ENCODE data around the gene AKR1B15. TPM values are rescaled to one million over a fixed set of nuclear protein-coding genes. Genes with fewer than 3 reads are reported as not detected.

AKR1B15 gene
- total and polyA plus RNA-seq, 11 donors: not detected

DNA sequence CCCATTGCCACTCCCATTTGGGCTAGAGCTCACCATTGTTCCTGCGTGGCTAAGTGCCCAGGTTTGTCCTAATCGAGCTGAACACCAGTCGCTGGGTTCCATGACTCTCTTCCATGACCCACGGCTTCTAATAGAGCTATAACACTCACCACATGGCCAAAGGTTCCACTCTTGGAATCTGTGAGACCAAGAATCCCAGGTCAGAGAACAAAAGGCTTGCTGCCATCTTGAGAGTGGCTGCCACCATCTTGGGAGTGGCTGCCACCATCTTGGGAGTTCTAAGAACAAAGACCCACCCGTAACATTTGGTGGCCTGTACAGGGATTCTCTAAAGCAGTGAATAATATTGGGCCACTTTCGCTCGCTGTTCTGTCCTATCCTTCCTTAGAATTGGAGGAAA, 37.0 kb downstream of the AKR1B15 start:
- H3K27ac ChIP-seq: no peak overlapping the region
- no peaks in the 10 kb centered on the region for H3K36me3 ChIP-seq
- no peaks in the 10 kb centered on the region for H3K9me3 ChIP-seq
- no peak for ATAC-seq
- intact Hi-C loops (cut with DNase I): no loop called here
- H3K27me3 ChIP-seq: peaks cover 0 to 6% (median 0%) of the 10 kb centered on the region in 9 donors
- no peaks in the 10 kb centered on the region for H3K4me1 ChIP-seq
- 84 to 93% (median 89%) methylated on average over 7 of the region's 7 CpGs for WGBS, 4 donors
- TF ChIP-seq POLR2A (IDR thresholded peaks at IDR 0.05): no peak
- TF ChIP-seq, protein P1, sequence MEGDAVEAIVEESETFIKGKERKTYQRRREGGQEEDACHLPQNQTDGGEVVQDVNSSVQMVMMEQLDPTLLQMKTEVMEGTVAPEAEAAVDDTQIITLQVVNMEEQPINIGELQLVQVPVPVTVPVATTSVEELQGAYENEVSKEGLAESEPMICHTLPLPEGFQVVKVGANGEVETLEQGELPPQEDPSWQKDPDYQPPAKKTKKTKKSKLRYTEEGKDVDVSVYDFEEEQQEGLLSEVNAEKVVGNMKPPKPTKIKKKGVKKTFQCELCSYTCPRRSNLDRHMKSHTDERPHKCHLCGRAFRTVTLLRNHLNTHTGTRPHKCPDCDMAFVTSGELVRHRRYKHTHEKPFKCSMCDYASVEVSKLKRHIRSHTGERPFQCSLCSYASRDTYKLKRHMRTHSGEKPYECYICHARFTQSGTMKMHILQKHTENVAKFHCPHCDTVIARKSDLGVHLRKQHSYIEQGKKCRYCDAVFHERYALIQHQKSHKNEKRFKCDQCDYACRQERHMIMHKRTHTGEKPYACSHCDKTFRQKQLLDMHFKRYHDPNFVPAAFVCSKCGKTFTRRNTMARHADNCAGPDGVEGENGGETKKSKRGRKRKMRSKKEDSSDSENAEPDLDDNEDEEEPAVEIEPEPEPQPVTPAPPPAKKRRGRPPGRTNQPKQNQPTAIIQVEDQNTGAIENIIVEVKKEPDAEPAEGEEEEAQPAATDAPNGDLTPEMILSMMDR (IDR thresholded peaks at IDR 0.05): no peak
- no peak for DNase-seq
- no peak overlapping the region for H3K4me3 ChIP-seq

DNA sequence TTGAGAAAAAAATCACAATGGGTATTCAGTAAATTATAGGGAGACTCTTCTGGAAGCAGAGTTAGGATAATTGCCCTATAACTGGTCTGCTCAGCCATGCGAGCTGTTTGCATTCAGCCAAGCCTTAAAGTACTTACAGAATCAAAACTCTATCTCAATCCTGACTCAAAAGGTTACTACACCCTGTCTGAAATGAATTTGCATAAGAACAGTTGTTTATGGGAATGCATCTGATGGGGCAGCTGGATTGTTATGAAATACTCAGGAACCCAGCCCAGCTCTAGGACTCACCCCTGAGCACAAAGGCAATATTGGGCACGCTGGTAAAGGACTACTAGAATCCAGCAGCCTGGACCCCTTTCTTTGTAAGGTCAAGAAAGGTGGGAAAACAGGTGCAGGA, 38.8 kb downstream of the AKR1B15 start:
- intact Hi-C loops (cut with DNase I): no loop called here
- Histone ChIP-seq H3K36me3 (no peaks in the 10 kb centered on the region), H3K27me3 (peaks cover 0 to 6% (median 0%) of the 10 kb centered on the region in 9 donors), H3K27ac (no peak overlapping the region), H3K9me3 (peaks cover 0 to 15% (median 0%) of the 10 kb centered on the region in 12 donors), H3K4me1 (peaks cover 0 to under 1% (median 0%) of the 10 kb centered on the region in 12 donors), H3K4me3 (no peak overlapping the region)
- DNase-seq (no peak), ATAC-seq (no peak)
- 47 to 87% (median 81%) methylated on average over 2 of the region's 2 CpGs for WGBS, 4 donors
- no peak for TF ChIP-seq POLR2A (IDR thresholded peaks at IDR 0.05)
- TF ChIP-seq, protein P1 (IDR thresholded peaks at IDR 0.05): no peak

DNA sequence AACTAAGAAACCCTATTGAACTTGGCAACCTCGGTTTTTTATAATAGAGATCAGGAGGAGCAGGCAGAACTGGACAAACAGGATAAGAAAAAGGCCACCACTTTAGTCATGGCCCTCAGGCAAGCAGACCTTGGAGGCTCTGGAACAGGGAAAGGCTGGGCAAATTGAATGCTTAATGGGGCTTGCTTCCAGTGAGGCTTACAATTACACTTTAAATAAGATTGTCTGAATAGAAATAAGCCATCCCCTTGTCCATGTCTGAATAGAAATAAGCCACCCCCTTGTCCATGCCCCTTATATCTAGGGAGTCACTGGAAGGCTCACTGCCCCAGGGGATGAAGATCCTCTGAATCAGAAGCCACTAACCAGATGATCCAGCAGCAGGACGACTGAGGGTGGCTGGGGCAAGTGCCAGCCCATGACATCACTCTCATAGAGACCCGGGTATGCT, 40.6 kb downstream of the AKR1B15 start:
- TF ChIP-seq, protein P1 (IDR thresholded peaks at IDR 0.05): no peak
- TF ChIP-seq POLR2A (IDR thresholded peaks at IDR 0.05): no peak
- H3K27ac ChIP-seq: no peak overlapping the region
- intact Hi-C loops (cut with DNase I): no loop called here

DNA sequence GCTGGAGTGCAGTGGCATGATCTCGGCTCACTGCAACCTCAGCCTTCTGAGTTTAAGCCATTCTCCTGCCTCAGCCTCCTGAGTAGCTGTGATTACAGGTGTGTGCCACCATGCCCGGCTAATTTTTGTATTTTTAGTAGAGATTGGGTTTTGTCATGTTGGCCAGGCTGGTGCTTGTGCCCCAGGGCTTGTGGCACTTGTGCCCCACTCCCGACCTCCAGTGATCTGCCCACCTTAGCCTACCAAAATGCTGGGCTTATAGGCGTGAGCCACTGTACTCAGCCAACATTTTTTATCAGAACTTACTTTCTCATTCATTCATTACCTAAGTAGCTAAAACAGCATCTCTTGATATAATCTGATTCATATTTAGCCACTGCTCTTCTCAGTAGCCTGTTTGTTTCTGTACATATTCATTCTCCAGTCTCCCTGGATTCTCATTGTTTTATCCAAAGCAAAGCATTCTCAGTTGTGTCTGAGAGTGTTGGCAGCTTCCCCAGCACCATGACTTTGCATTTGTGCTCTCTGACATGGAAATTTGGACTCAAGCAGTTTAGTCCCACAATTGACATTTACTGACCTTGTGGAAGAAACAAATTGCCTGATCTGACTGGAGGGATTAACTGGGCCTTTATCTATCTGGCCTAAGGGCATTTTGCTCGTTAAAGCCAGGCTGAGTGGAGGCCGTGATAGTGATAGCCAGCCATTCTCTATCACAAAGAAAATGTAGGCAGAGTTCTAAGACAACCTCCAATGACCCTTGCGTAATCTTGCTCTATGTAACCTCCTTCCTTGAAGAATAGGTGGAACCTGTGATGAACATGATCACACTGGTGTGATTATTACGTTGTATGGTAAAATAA, 44.9 kb downstream of the AKR1B15 start:
- WGBS, 4 donors: 36 to 71% (median 61%) methylated on average over 8 of the region's 8 CpGs
- H3K4me3 ChIP-seq: no peak overlapping the region
- no peaks in the 10 kb centered on the region for H3K36me3 ChIP-seq
- H3K9me3 ChIP-seq: peaks cover 0 to 17% (median 0%) of the 10 kb centered on the region in 12 donors
- H3K27ac ChIP-seq: peak overlapping the region; percentile 60 to 91 (median 83)
- no peaks in the 10 kb centered on the region for H3K27me3 ChIP-seq
- intact Hi-C loops (cut with DNase I): no loop called here
- DNase-seq: peak; percentile 71 to 83 (median 78)
- peak; percentile 84 to 95 (median 93) for ATAC-seq
- no peak for TF ChIP-seq POLR2A (IDR thresholded peaks at IDR 0.05)
- TF ChIP-seq, protein P1 (IDR thresholded peaks at IDR 0.05): no peak
- peaks cover 0 to 19% (median 12%) of the 10 kb centered on the region in 12 donors for H3K4me1 ChIP-seq

More for the DNA sequence above, 40.6 kb downstream of the AKR1B15 start:
- Histone ChIP-seq H3K9me3 (peaks cover 0 to 17% (median 0%) of the 10 kb centered on the region in 12 donors), H3K27me3 (peaks cover 0 to under 1% (median 0%) of the 10 kb centered on the region in 9 donors), H3K4me3 (no peak overlapping the region), H3K4me1 (peaks cover 0 to 18% (median 11%) of the 10 kb centered on the region in 12 donors), H3K36me3 (no peaks in the 10 kb centered on the region)
- DNase-seq (no peak), ATAC-seq (no peak)
- WGBS, 4 donors: 18 to 62% (median 60%) methylated on average over 3 of the region's 3 CpGs

Measured in heart left ventricle (tissue), 16 donors.